ENCODE data around the gene CAMK1.

DNA sequence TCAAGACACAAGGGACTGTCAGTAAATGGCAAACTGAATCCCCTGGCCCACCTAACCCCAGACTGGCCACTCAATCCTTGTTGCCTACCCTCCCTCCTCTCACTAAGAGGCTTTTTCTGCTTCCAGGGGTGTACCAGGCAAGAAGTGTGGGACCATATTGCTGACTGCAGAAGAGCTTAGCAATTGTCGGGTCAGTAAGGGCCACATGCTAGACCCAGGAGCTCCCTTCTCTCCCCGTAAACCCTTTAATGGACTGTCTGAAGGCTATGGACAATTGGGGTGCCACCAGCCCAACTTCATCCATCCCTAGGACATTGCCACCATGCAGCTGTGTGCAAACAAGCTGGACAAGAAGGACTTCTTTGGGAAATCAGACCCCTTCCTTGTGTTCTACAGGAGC lies 57.3 kb downstream of the CAMK1 start:
- TF ChIP-seq GATA2 (IDR thresholded peaks at IDR 0.05; ENCODE audit: low read depth, low read length) (no peak), GATA3 (IDR thresholded peaks at IDR 0.05; ENCODE audit: low read depth, low read length) (no peak)
